ENCODE data around the gene SERPINA9.

SERPINA9 gene

DNA sequence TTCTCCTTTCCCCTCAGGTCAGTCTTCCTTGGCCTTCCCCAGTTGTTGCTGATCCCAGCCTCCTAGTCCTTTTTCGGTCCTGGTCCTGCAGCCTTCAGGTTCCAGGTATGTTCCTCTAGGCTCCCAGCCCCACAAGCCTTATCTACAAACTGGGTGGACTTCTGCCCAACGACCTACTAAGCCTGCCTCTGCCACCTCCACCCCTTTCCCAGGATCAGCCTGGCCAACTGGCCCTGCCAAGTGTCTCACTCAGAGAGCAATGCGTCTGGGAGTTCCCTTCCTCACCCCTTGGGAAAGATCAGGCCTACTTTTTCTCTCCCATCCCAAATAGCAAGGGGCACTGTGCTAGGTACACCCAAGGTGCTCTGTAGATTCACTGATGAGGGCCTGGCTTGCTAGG is 33.4 kb upstream of the SERPINA9 start, which contains the start of gene SERPINA12:
Gene SERPINA12, minus strand, starts transcription at position 114 of the 400 bp plus-strand sequence. CDS start 11,072 bp downstream, outside the sequence.
- H3K4me3 ChIP-seq (ENCODE audit: low read length): no peak within 1 kb of the TSS
- peaks cover 19% of the 10 kb centered on the region for H3K27me3 ChIP-seq (replicated peaks; ENCODE audit: control insufficient read depth, insufficient read depth, low read length)
- no peaks in the 10 kb centered on the region for H3K4me1 ChIP-seq (ENCODE audit: control insufficient read depth, insufficient read depth, low read length)
- no peaks in the 10 kb centered on the region for H3K36me3 ChIP-seq (ENCODE audit: control insufficient read depth, insufficient read depth, low read length, severe bottlenecking)
- no peak for DNase-seq (ENCODE audit: low read depth)
- no peak within 1 kb of the TSS for H3K9ac ChIP-seq (ENCODE audit: low read length)
- H3K9me3 ChIP-seq (ENCODE audit: control insufficient read depth, low read length): no peaks in the 10 kb centered on the region

GRCh38 chr14:94505641-94506040 is 29.6 kb upstream of the SERPINA9 start:
- H3K4me1 ChIP-seq (ENCODE audit: control insufficient read depth, insufficient read depth, low read length): no peaks in the 10 kb centered on the region
- H3K27me3 ChIP-seq (replicated peaks; ENCODE audit: control insufficient read depth, insufficient read depth, low read length): peaks cover 41% of the 10 kb centered on the region
- H3K9ac ChIP-seq (ENCODE audit: low read length): no peak overlapping the region
- H3K36me3 ChIP-seq (ENCODE audit: control insufficient read depth, insufficient read depth, low read length, severe bottlenecking): no peaks in the 10 kb centered on the region
- no peak for DNase-seq (ENCODE audit: low read depth)
- no peaks in the 10 kb centered on the region for H3K9me3 ChIP-seq (ENCODE audit: control insufficient read depth, low read length)
- H3K4me3 ChIP-seq (ENCODE audit: low read length): no peak overlapping the region

DNA sequence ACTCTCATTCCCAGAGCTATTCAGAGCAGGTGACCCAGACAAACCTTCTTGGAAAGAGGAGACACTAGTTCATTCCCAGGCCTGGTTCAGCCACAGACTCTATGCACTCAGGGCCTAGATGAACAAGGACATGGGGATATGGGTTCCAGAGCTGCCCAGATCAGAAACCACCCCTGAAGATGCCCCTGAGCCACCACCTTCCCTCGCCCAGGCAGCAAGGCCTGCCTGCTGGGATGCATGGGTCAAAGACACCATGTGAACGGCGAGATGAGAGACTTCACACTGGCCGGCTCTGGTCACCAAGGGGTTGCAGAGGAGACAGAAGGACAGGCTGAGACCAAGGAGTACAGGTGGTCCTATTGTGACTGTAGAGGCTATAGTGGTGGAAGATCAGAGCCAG is 29.2 kb upstream of the SERPINA9 start:
- Histone ChIP-seq H3K9ac (ENCODE audit: low read length) (no peak overlapping the region), H3K4me1 (ENCODE audit: control insufficient read depth, insufficient read depth, low read length) (no peaks in the 10 kb centered on the region), H3K4me3 (ENCODE audit: low read length) (no peak overlapping the region), H3K27me3 (replicated peaks; ENCODE audit: control insufficient read depth, insufficient read depth, low read length) (peaks cover 44% of the 10 kb centered on the region), H3K36me3 (ENCODE audit: control insufficient read depth, insufficient read depth, low read length, severe bottlenecking) (no peaks in the 10 kb centered on the region), H3K9me3 (ENCODE audit: control insufficient read depth, low read length) (no peaks in the 10 kb centered on the region)
- DNase-seq (ENCODE audit: low read depth): no peak

- no peak for DNase-seq (ENCODE audit: low read depth)
- Histone ChIP-seq H3K27me3 (replicated peaks; ENCODE audit: control insufficient read depth, insufficient read depth, low read length) (peaks cover 57% of the 10 kb centered on the region), H3K9me3 (ENCODE audit: control insufficient read depth, low read length) (no peaks in the 10 kb centered on the region), H3K9ac (ENCODE audit: low read length) (no peak overlapping the region), H3K4me3 (ENCODE audit: low read length) (no peak overlapping the region), H3K4me1 (ENCODE audit: control insufficient read depth, insufficient read depth, low read length) (no peaks in the 10 kb centered on the region), H3K36me3 (ENCODE audit: control insufficient read depth, insufficient read depth, low read length, severe bottlenecking) (no peaks in the 10 kb centered on the region)
Measured at GRCh38 chr14:94501588-94502516, 25.9 kb upstream of the SERPINA9 start.

- no peaks in the 10 kb centered on the region for H3K36me3 ChIP-seq (ENCODE audit: control insufficient read depth, insufficient read depth, low read length, severe bottlenecking)
- peaks cover 50% of the 10 kb centered on the region for H3K27me3 ChIP-seq (replicated peaks; ENCODE audit: control insufficient read depth, insufficient read depth, low read length)
- no peak for DNase-seq (ENCODE audit: low read depth)
- no peaks in the 10 kb centered on the region for H3K9me3 ChIP-seq (ENCODE audit: control insufficient read depth, low read length)
- no peak overlapping the region for H3K9ac ChIP-seq (ENCODE audit: low read length)
- H3K4me1 ChIP-seq (ENCODE audit: control insufficient read depth, insufficient read depth, low read length): no peaks in the 10 kb centered on the region
- H3K4me3 ChIP-seq (ENCODE audit: low read length): no peak overlapping the region
Measured at GRCh38 chr14:94500264-94500663, 24.3 kb upstream of the SERPINA9 start.

- DNase-seq (ENCODE audit: low read depth): no peak
- peaks cover 46% of the 10 kb centered on the region for H3K27me3 ChIP-seq (replicated peaks; ENCODE audit: control insufficient read depth, insufficient read depth, low read length)
- H3K4me1 ChIP-seq (ENCODE audit: control insufficient read depth, insufficient read depth, low read length): no peaks in the 10 kb centered on the region
- no peak overlapping the region for H3K9ac ChIP-seq (ENCODE audit: low read length)
- no peak overlapping the region for H3K4me3 ChIP-seq (ENCODE audit: low read length)
- no peaks in the 10 kb centered on the region for H3K9me3 ChIP-seq (ENCODE audit: control insufficient read depth, low read length)
- H3K36me3 ChIP-seq (ENCODE audit: control insufficient read depth, insufficient read depth, low read length, severe bottlenecking): no peaks in the 10 kb centered on the region
Measured at GRCh38 chr14:94499673-94500072, 23.7 kb upstream of the SERPINA9 start.

- H3K4me3 ChIP-seq (ENCODE audit: low read length): no peak overlapping the region
- no peak for DNase-seq (ENCODE audit: low read depth)
- H3K36me3 ChIP-seq (ENCODE audit: control insufficient read depth, insufficient read depth, low read length, severe bottlenecking): no peaks in the 10 kb centered on the region
- no peak overlapping the region for H3K9ac ChIP-seq (ENCODE audit: low read length)
- H3K4me1 ChIP-seq (ENCODE audit: control insufficient read depth, insufficient read depth, low read length): no peaks in the 10 kb centered on the region
- no peaks in the 10 kb centered on the region for H3K9me3 ChIP-seq (ENCODE audit: control insufficient read depth, low read length)
- H3K27me3 ChIP-seq (replicated peaks; ENCODE audit: control insufficient read depth, insufficient read depth, low read length): peaks cover 49% of the 10 kb centered on the region
Measured at GRCh38 chr14:94498215-94498614, 22.2 kb upstream of the SERPINA9 start.

DNA sequence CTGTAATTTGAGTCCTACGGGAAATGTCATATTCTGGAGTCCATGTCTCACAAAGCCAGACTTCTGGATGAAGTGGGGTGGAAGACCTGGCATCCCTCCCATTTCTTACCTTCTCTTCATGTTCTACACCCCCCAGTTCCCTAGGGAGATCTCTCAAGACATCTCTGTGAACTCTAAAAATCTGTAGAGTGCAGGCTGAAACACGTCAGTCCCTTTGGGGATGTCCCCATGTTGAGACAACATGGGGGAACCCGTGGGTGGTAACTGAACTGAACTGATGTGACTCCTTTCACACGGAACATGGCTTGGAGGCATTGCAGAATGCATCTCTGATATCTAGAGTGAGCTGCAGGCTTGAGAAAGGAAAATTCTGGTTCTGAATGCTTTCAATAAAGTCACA is 18.1 kb upstream of the SERPINA9 start:
- no peaks in the 10 kb centered on the region for H3K4me1 ChIP-seq (ENCODE audit: control insufficient read depth, insufficient read depth, low read length)
- no peaks in the 10 kb centered on the region for H3K36me3 ChIP-seq (ENCODE audit: control insufficient read depth, insufficient read depth, low read length, severe bottlenecking)
- H3K9ac ChIP-seq (ENCODE audit: low read length): no peak overlapping the region
- H3K9me3 ChIP-seq (ENCODE audit: control insufficient read depth, low read length): no peaks in the 10 kb centered on the region
- no peak for DNase-seq (ENCODE audit: low read depth)
- peaks cover 47% of the 10 kb centered on the region for H3K27me3 ChIP-seq (replicated peaks; ENCODE audit: control insufficient read depth, insufficient read depth, low read length)
- no peak overlapping the region for H3K4me3 ChIP-seq (ENCODE audit: low read length)

DNA sequence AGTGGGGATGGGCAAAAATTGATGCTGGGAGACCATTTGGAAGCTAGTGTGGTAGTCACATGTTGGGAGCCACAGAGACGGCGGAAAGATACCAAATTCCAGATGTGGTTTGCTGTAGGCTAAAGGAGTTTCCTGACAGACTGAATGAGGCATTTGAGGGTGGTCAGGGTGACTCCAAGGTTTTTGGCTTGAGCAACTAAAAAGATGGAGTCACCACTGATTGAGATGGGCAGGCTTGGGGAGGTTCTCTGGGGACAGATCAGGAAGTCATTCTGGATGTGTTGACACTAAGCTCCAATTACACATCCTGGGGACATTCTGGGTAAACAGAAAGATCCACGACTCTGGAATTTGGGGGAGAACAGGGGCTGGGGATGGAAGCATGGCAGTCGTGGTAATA is 15.5 kb upstream of the SERPINA9 start:
- Histone ChIP-seq H3K36me3 (ENCODE audit: control insufficient read depth, insufficient read depth, low read length, severe bottlenecking) (no peaks in the 10 kb centered on the region), H3K9me3 (ENCODE audit: control insufficient read depth, low read length) (no peaks in the 10 kb centered on the region), H3K9ac (ENCODE audit: low read length) (no peak overlapping the region), H3K4me3 (ENCODE audit: low read length) (no peak overlapping the region), H3K27me3 (replicated peaks; ENCODE audit: control insufficient read depth, insufficient read depth, low read length) (peaks cover 54% of the 10 kb centered on the region), H3K4me1 (ENCODE audit: control insufficient read depth, insufficient read depth, low read length) (no peaks in the 10 kb centered on the region)
- no peak for DNase-seq (ENCODE audit: low read depth)

- no peaks in the 10 kb centered on the region for H3K4me1 ChIP-seq (ENCODE audit: control insufficient read depth, insufficient read depth, low read length)
- no peaks in the 10 kb centered on the region for H3K9me3 ChIP-seq (ENCODE audit: control insufficient read depth, low read length)
- H3K36me3 ChIP-seq (ENCODE audit: control insufficient read depth, insufficient read depth, low read length, severe bottlenecking): no peaks in the 10 kb centered on the region
- no peak for DNase-seq (ENCODE audit: low read depth)
- H3K9ac ChIP-seq (ENCODE audit: low read length): no peak overlapping the region
- peaks cover 53% of the 10 kb centered on the region for H3K27me3 ChIP-seq (replicated peaks; ENCODE audit: control insufficient read depth, insufficient read depth, low read length)
- H3K4me3 ChIP-seq (ENCODE audit: low read length): no peak overlapping the region
Measured at GRCh38 chr14:94489336-94489735, 13.3 kb upstream of the SERPINA9 start.

- H3K27me3 ChIP-seq (replicated peaks; ENCODE audit: control insufficient read depth, insufficient read depth, low read length): peaks cover 31% of the 10 kb centered on the region
- H3K4me3 ChIP-seq (ENCODE audit: low read length): no peak overlapping the region
- H3K9me3 ChIP-seq (ENCODE audit: control insufficient read depth, low read length): no peaks in the 10 kb centered on the region
- DNase-seq (ENCODE audit: low read depth): no peak
- H3K36me3 ChIP-seq (ENCODE audit: control insufficient read depth, insufficient read depth, low read length, severe bottlenecking): no peaks in the 10 kb centered on the region
- no peaks in the 10 kb centered on the region for H3K4me1 ChIP-seq (ENCODE audit: control insufficient read depth, insufficient read depth, low read length)
- H3K9ac ChIP-seq (ENCODE audit: low read length): peak overlapping the region; percentile 5
Measured at GRCh38 chr14:94486883-94487282, 10.9 kb upstream of the SERPINA9 start.
